IMR-90 (cell line): ENCODE measurements around the gene ETS1. TPM values are rescaled to one million over a fixed set of nuclear protein-coding genes. Genes with fewer than 3 reads are reported as not detected.

Source experiments
- ATAC-seq: fragments of 200-7000 bp; cut with Tn5 transposase; 2 replicates; pipeline ENCODE4 v1.9.1; 2020; ENCODE audit warnings: low read depth, mild to moderate bottlenecking, moderate library complexity
- BruUV-seq: library from RNA; stranded (reverse); fragments of 400-500 nt; replicated peaks from 2 replicates; lab custom pipeline; 2021; lab: Mats Ljungman, UMichigan
- CTCF ChIA-PET: fragments of 300-600 bp; formaldehyde crosslinking; extraction: SDS; loops from one replicate; lab custom pipeline; 2021; ENCODE audit warnings: antibody characterized with exemption; lab: Yijun Ruan, JAX
- POLR2A ChIA-PET: fragments of 300-600 bp; sonication (Branson Sonifier 250); formaldehyde crosslinking; loops from one replicate; lab custom pipeline; 2022; ENCODE audit warnings: antibody characterized with exemption; ENCODE audit not compliant: unreplicated experiment; lab: Charles Lee
- DNase-seq: peaks from one replicate; pipeline ENCODE4 v3.0.0; 2013
- H2AFZ ChIP-seq: replicated peaks from 2 replicates; pipeline ENCODE3; 2013; ENCODE audit warnings: low read length, mild to moderate bottlenecking; ENCODE audit not compliant: poor library complexity
- H2AK5ac ChIP-seq: 2 replicates; pipeline ENCODE4 v1.6.1; 2013; ENCODE audit warnings: low read depth, low read length, inconsistent platforms
- H2AK9ac ChIP-seq: replicated peaks from 2 replicates; pipeline ENCODE3; 2013; ENCODE audit warnings: mild to moderate bottlenecking, low read depth, low read length, moderate library complexity; ENCODE audit not compliant: poor library complexity
- H2BK120ac ChIP-seq: 2 replicates; pipeline ENCODE4 v1.6.1; 2013; ENCODE audit warnings: low read depth, low read length, inconsistent platforms
- H2BK15ac ChIP-seq: 3 replicates; pipeline ENCODE4 v1.6.1; 2013; ENCODE audit warnings: low read depth, low read length, inconsistent platforms
- H2BK20ac ChIP-seq: 2 replicates; pipeline ENCODE4 v1.6.1; 2013; ENCODE audit warnings: low read depth, mild to moderate bottlenecking, inconsistent platforms, low read length, moderate library complexity
- H2BK5ac ChIP-seq: 2 replicates; pipeline ENCODE4 v1.6.1; 2013; ENCODE audit warnings: mild to moderate bottlenecking, low read depth, low read length, inconsistent platforms; ENCODE audit not compliant: poor library complexity, severe bottlenecking
- H3K14ac ChIP-seq: replicated peaks from 2 replicates; pipeline ENCODE4 v1.6.1; 2013; ENCODE audit warnings: low read depth, low read length, inconsistent platforms
- H3K18ac ChIP-seq: 2 replicates; pipeline ENCODE4 v1.6.1; 2013; ENCODE audit warnings: low read depth, low read length, control low read depth
- H3K23ac ChIP-seq: 2 replicates; pipeline ENCODE4 v1.6.1; 2013; ENCODE audit warnings: low read depth, low read length, inconsistent platforms
- H3K27ac ChIP-seq: 2 replicates; pipeline ENCODE4 v1.5.1; 2013; ENCODE audit warnings: mild to moderate bottlenecking, control low read depth, low read length; ENCODE audit not compliant: insufficient read depth
- H3K27me3 ChIP-seq: 2 replicates; pipeline ENCODE4 v1.6.1; 2013; ENCODE audit warnings: low read length; ENCODE audit not compliant: control insufficient read depth, insufficient read depth
- H3K36me3 ChIP-seq: 2 replicates; pipeline ENCODE4 v1.6.1; 2013; ENCODE audit warnings: low read length, mixed read lengths; ENCODE audit not compliant: control insufficient read depth, insufficient read depth
- H3K4ac ChIP-seq: 2 replicates; pipeline ENCODE4 v1.6.1; 2013; ENCODE audit warnings: low read depth, low read length, inconsistent platforms
- H3K4me1 ChIP-seq: 2 replicates; pipeline ENCODE4 v1.6.1; 2013; ENCODE audit warnings: low read length, mixed read lengths; ENCODE audit not compliant: control insufficient read depth, insufficient read depth
- H3K4me2 ChIP-seq: 2 replicates; pipeline ENCODE4 v1.6.1; 2013; ENCODE audit warnings: low read depth, mild to moderate bottlenecking, control low read depth, low read length, moderate library complexity
- H3K4me3 ChIP-seq: 2 replicates; pipeline ENCODE4 v1.5.1; 2013; ENCODE audit warnings: low read depth, mild to moderate bottlenecking, control low read depth, low read length, moderate library complexity; ENCODE audit not compliant: insufficient read depth
- H3K56ac ChIP-seq: 2 replicates; pipeline ENCODE4 v1.6.1; 2013; ENCODE audit warnings: low read length, inconsistent platforms; ENCODE audit not compliant: insufficient read depth; ENCODE audit errors: extremely low read depth
- H3K79me1 ChIP-seq, 2 experiments: 2 replicates each; pipeline ENCODE4 v1.6.1; 2013; ENCODE audit warnings: low read length in 2 of 2, inconsistent platforms in 1 of 2, low read depth in 1 of 2
- H3K9ac ChIP-seq: 2 replicates; pipeline ENCODE4 v1.6.1; 2013; ENCODE audit warnings: low read depth, low read length, control low read depth
- H3K9me1 ChIP-seq: 2 replicates; pipeline ENCODE4 v1.6.1; 2013; ENCODE audit warnings: low read length, inconsistent platforms; ENCODE audit not compliant: insufficient read depth
- H3K9me3 ChIP-seq: 2 replicates; pipeline ENCODE4 v1.6.1; 2013; ENCODE audit warnings: low read length; ENCODE audit not compliant: control insufficient read depth, insufficient read depth
- H4K20me1 ChIP-seq: 2 replicates; pipeline ENCODE4 v1.6.1; 2013; ENCODE audit warnings: low read length, inconsistent platforms; ENCODE audit not compliant: insufficient read depth
- H4K5ac ChIP-seq: 2 replicates; pipeline ENCODE4 v1.6.1; 2013; ENCODE audit warnings: mild to moderate bottlenecking, low read depth, low read length, control low read depth
- H4K8ac ChIP-seq, 2 experiments: 2 replicates each; pipeline ENCODE4 v1.6.1; 2013; ENCODE audit warnings: low read depth in 2 of 2, low read length in 2 of 2, control low read depth in 1 of 2, inconsistent platforms in 1 of 2
- H4K91ac ChIP-seq: 2 replicates; pipeline ENCODE4 v1.6.1; 2013; ENCODE audit warnings: low read depth, low read length, inconsistent platforms; ENCODE audit not compliant: insufficient read depth
- MAZ ChIP-seq: IDR thresholded peaks from 2 replicates; pipeline ENCODE4 v1.6.1; 2012; ENCODE audit warnings: low read depth, mild to moderate bottlenecking, low read length, improper control_type of control experiment, moderate library complexity, borderline replicate concordance
- WGBS, 2 experiments: methylation state at CpG; one replicate each; pipeline versions ENCODE4 v1.1.5 to v1.1.7; 2013; ENCODE audit warnings: missing lambda C conversion rate in 2 of 2; ENCODE audit not compliant: insufficient read length in 1 of 2; ENCODE audit errors: extremely low coverage in 2 of 2; 5-methylcytosine and 5-hydroxymethylcytosine counted together
- dilution Hi-C: fragments of 300-500 bp; cut with HindIII; formaldehyde crosslinking; loops from one replicate; pipeline ENCODE4 v1.14.3; 2018; ENCODE audit warnings: low sequenced_read_pairs; ENCODE audit not compliant: unreplicated experiment
- in situ Hi-C: fragments of 300-500 bp; cut with MboI; formaldehyde crosslinking; loops from 3 replicates; pipeline ENCODE4 v1.14.3; 2019; ENCODE audit warnings: low sequenced_read_pairs, inconsistent platforms, mixed read lengths
- intact Hi-C: fragments of 100-400 bp; cut with micrococcal nuclease; formaldehyde crosslinking; loops from 2 replicates; pipeline ENCODE4 v1.10.0; 2022
- polyA plus RNA-seq, 3 experiments: library from polyadenylated mRNA; depleted of rRNA; stranded (reverse); fragments of >200 nt; gene quantifications; 2 replicates each; pipeline ENCODE4 v1.2.3, GENCODE V29; 2012; ENCODE audit warnings: low replicate concordance in 1 of 3
- total RNA-seq: library from RNA; depleted of rRNA; stranded (reverse); fragments of >200 nt; gene quantifications from 2 replicates; pipeline ENCODE4 v1.2.3, GENCODE V29; 2012

The ETS1 gene
- total and polyA plus RNA-seq, 2 of the 4 experiments (the other 2 are of a cell fraction): 41.2 to 56.3 TPM

- H3K27ac ChIP-seq: no peak overlapping the region
- no CpG with 5 or more reads among the region's 4 CpGs for WGBS, 2 experiments
- no peak overlapping the region for H3K9ac ChIP-seq
- no peak overlapping the region for H4K8ac ChIP-seq
- in situ Hi-C loops: no loop called here
- no peak overlapping the region for H2AFZ ChIP-seq
- H2AK9ac ChIP-seq: no peak overlapping the region
- intact Hi-C loops: no loop called here
- peaks cover 52% of the 10 kb centered on the region for H4K20me1 ChIP-seq
- peaks cover 29% of the 10 kb centered on the region for H3K4me1 ChIP-seq
- H3K36me3 ChIP-seq: peaks cover 28% of the 10 kb centered on the region
- dilution Hi-C loops: no loop called here
- no peak overlapping the region for H2AK5ac ChIP-seq
- no peak for ATAC-seq
- TF ChIP-seq MAZ: no peak
- H3K79me1 ChIP-seq: peaks cover 47 to 90% of the 10 kb centered on the region in 2 experiments
- no peak overlapping the region for H3K18ac ChIP-seq
- H2BK120ac ChIP-seq: no peak overlapping the region
- H3K4ac ChIP-seq: no peak overlapping the region
- ChIA-PET CTCF (interaction anchor here (0.9 kb wide), 1 partner anchor 56 kb away, joined by 4 read pairs; no protein-coding TSS in a partner anchor), POLR2A (no interaction called here)
- H3K4me3 ChIP-seq: no peak overlapping the region
- no peak overlapping the region for H4K5ac ChIP-seq
- no peak for DNase-seq
- peaks cover 36% of the 10 kb centered on the region for H3K9me1 ChIP-seq
- no peak overlapping the region for H3K14ac ChIP-seq
- H2BK20ac ChIP-seq: no peak overlapping the region
- H3K56ac ChIP-seq: no peak overlapping the region
- no peak overlapping the region for H3K4me2 ChIP-seq
- no peak overlapping the region for H2BK5ac ChIP-seq
- no peak overlapping the region for H4K91ac ChIP-seq
- BruUV-seq: no TSS peak
- H3K23ac ChIP-seq: no peak overlapping the region
- no peak overlapping the region for H2BK15ac ChIP-seq
- H3K9me3 ChIP-seq: no peaks in the 10 kb centered on the region
- no peaks in the 10 kb centered on the region for H3K27me3 ChIP-seq
Measured at GRCh38 chr11:128473636-128474035, 113.7 kb downstream of the ETS1 start.
